ENCODE measurements around the gene CDKN3. TPM values are rescaled to one million over a fixed set of nuclear protein-coding genes. Genes with fewer than 3 reads are reported as not detected.
"Not testable (repeated sequence)": the region's sequence is repeated elsewhere in the genome, so short reads cannot be mapped to it uniquely, and the experiment has no call there.

Gene CDKN3
- total and polyA plus RNA-seq, 2 experiments from 2014 or later: 19.6 to 43.9 TPM

GRCh38 chr14:54395716-54396115 lies 1.1 kb upstream of the CDKN3 start:
- Histone ChIP-seq H3K27ac (no peak overlapping the region), H3K9me3 (ENCODE audit: low read depth) (no peaks in the 10 kb centered on the region)

GRCh38 chr14:54396183-54396492 lies 669 bp upstream of the CDKN3 start:
- no peaks in the 10 kb centered on the region for H3K9me3 ChIP-seq (ENCODE audit: low read depth)
- H3K27ac ChIP-seq: no peak overlapping the region
- H3K36me3 ChIP-seq: no peaks in the 10 kb centered on the region
- H3K4me1 ChIP-seq (ENCODE audit: low read depth): peaks cover 6% of the 10 kb centered on the region
- DNase-seq (ENCODE audit: low read depth in 1 of 2, low spot score in 1 of 2): no peak
- H3K4me3 ChIP-seq: peak overlapping the region; percentile 26
- H3K27me3 ChIP-seq: no peaks in the 10 kb centered on the region
- no peak for TF ChIP-seq CTCF (IDR thresholded peaks at IDR 0.05; ENCODE audit: low read depth, low read length)

More at GRCh38 chr14:54395716-54396115, 1.1 kb upstream of the CDKN3 start:
- peaks cover 6% of the 10 kb centered on the region for H3K4me1 ChIP-seq (ENCODE audit: low read depth)
- no peaks in the 10 kb centered on the region for H3K36me3 ChIP-seq
- no peaks in the 10 kb centered on the region for H3K27me3 ChIP-seq
- no peak for DNase-seq (ENCODE audit: low read depth in 1 of 2, low spot score in 1 of 2)
- no peak overlapping the region for H3K4me3 ChIP-seq
- no peak for TF ChIP-seq CTCF (IDR thresholded peaks at IDR 0.05; ENCODE audit: low read depth, low read length)

GRCh38 chr14:54399560-54399959 lies 2.8 kb downstream of the CDKN3 start:
- H3K27me3 ChIP-seq: no peaks in the 10 kb centered on the region
- no peaks in the 10 kb centered on the region for H3K9me3 ChIP-seq (ENCODE audit: low read depth)
- no peak overlapping the region for H3K27ac ChIP-seq
- no peak for DNase-seq (ENCODE audit: low read depth in 1 of 2, low spot score in 1 of 2)
- H3K4me3 ChIP-seq: no peak overlapping the region
- no peaks in the 10 kb centered on the region for H3K36me3 ChIP-seq
- H3K4me1 ChIP-seq (ENCODE audit: low read depth): peaks cover 6% of the 10 kb centered on the region
- no peak for TF ChIP-seq CTCF (IDR thresholded peaks at IDR 0.05; ENCODE audit: low read depth, low read length)

GRCh38 chr14:54403401-54404005 lies 6.7 kb downstream of the CDKN3 start:
- not testable (repeated sequence) for DNase-seq (ENCODE audit: low read depth in 1 of 2, low spot score in 1 of 2); H3K9me3 ChIP-seq (ENCODE audit: low read depth); H3K36me3 ChIP-seq; H3K27me3 ChIP-seq; H3K27ac ChIP-seq; H3K4me1 ChIP-seq (ENCODE audit: low read depth); H3K4me3 ChIP-seq

- no peak overlapping the region for H3K4me3 ChIP-seq
- no peak overlapping the region for H3K27ac ChIP-seq
- no peaks in the 10 kb centered on the region for H3K27me3 ChIP-seq
- DNase-seq (ENCODE audit: low read depth in 1 of 2, low spot score in 1 of 2): no peak
- H3K9me3 ChIP-seq (ENCODE audit: low read depth): no peaks in the 10 kb centered on the region
- TF ChIP-seq CTCF (IDR thresholded peaks at IDR 0.05; ENCODE audit: low read depth, low read length): no peak
- H3K4me1 ChIP-seq (ENCODE audit: low read depth): no peaks in the 10 kb centered on the region
- H3K36me3 ChIP-seq: no peaks in the 10 kb centered on the region
Observed at GRCh38 chr14:54410215-54410614, 13.4 kb downstream of the CDKN3 start.

- TF ChIP-seq CTCF (IDR thresholded peaks at IDR 0.05; ENCODE audit: low read depth, low read length): no peak
- no peaks in the 10 kb centered on the region for H3K9me3 ChIP-seq (ENCODE audit: low read depth)
Observed at GRCh38 chr14:54411371-54411770, 14.6 kb downstream of the CDKN3 start.

More at GRCh38 chr14:54411371-54411770, 14.6 kb downstream of the CDKN3 start:
- Histone ChIP-seq H3K4me1 (ENCODE audit: low read depth) (no peaks in the 10 kb centered on the region), H3K4me3 (no peak overlapping the region), H3K36me3 (no peaks in the 10 kb centered on the region), H3K27ac (no peak overlapping the region), H3K27me3 (no peaks in the 10 kb centered on the region)
- DNase-seq (ENCODE audit: low read depth in 1 of 2, low spot score in 1 of 2): no peak

Data from cardiac muscle cell (in vitro differentiated cells and primary cell).